A673 (cell line): ENCODE results near the gene PRSS56.

Experiments
- CTCF ChIP-seq: fragments of 300-800, 200-600 bp; sonication (generic); conservative IDR thresholded peaks from 2 replicates; pipeline ENCODE4 v1.5.1; 2017; ENCODE audit warnings: low read depth, mild to moderate bottlenecking, antibody characterized with exemption, low read length, moderate library complexity, mixed read lengths
- EZH2 ChIP-seq: fragments of 200-600 bp; sonication (generic); IDR thresholded peaks from 2 replicates; pipeline ENCODE4 v1.6.1; 2017; ENCODE audit warnings: borderline replicate concordance, low read depth, mild to moderate bottlenecking, mixed read lengths, antibody characterized with exemption, low read length; ENCODE audit not compliant: poor library complexity, severe bottlenecking

GRCh38 chr2:232520489-232520888 is 301 bp downstream of the PRSS56 start:
- TF ChIP-seq CTCF (no peak), EZH2 (no peak)
